Activated T-cell treated with anti-CD3 and anti-CD28 coated beads, Interleukin-2, amount 50 U/mL, for 1 hour (primary cell): ENCODE results near the gene DUSP15.
A peak's percentile ranks its signal among the peaks of the same experiment; 100 is the strongest.

ENCODE experiments used
- DNase-seq: peaks from one replicate; pipeline ENCODE4 v3.0.0-alpha.2; 2020

The DUSP15 gene

DNA sequence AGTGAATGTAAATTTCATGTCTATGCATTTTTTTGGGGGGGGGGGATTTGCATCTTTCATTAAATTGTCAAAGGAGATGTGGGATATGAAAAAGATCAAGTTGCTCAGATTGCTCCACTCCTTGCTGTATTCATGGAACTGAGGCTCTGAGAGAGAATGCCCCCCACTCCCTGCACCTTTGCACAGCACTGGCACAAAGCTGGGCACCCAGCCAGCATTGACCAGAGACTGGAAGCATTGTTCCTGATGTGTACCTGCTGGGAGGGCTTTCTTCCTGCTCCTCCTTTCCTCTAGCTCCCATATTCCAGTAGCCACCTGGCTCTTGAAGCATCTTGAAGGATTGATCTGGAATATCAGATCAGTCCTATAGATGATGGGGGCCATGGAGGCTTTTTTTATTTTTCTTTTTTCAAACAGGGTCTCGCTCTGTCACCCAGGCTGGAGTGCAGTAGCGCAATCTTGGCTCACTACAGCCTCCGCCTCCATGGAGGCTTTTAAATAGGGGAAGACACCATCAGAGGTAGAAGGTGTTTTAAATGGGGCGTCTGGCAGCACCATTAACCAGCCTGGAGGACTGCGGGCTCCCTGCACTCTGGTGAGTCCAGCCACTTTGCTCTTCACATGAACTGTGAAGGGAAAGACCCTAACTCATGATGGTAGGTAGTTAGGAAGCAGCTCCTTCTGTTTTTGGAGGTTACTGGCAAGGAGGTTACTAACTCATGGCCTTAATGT is 10.9 kb downstream of the DUSP15 start:
- DNase-seq: peak; percentile 8

DNA sequence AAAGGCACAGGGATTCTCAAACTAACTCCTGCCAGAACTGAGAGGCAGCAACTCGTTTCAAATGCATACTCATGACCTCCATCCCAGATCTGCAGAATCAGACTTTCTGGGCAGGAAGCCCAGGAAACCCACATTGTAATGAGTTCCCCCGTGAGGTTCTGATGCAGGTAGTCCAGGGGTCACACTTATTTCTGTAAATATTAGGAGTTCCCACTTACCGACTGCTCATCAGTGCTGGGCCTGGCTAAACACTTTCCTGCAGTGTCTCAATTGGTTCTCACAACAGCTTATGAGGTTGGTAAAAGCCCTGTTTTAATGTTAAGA is 11.6 kb downstream of the DUSP15 start:
- peak; percentile 1 for DNase-seq

DNA sequence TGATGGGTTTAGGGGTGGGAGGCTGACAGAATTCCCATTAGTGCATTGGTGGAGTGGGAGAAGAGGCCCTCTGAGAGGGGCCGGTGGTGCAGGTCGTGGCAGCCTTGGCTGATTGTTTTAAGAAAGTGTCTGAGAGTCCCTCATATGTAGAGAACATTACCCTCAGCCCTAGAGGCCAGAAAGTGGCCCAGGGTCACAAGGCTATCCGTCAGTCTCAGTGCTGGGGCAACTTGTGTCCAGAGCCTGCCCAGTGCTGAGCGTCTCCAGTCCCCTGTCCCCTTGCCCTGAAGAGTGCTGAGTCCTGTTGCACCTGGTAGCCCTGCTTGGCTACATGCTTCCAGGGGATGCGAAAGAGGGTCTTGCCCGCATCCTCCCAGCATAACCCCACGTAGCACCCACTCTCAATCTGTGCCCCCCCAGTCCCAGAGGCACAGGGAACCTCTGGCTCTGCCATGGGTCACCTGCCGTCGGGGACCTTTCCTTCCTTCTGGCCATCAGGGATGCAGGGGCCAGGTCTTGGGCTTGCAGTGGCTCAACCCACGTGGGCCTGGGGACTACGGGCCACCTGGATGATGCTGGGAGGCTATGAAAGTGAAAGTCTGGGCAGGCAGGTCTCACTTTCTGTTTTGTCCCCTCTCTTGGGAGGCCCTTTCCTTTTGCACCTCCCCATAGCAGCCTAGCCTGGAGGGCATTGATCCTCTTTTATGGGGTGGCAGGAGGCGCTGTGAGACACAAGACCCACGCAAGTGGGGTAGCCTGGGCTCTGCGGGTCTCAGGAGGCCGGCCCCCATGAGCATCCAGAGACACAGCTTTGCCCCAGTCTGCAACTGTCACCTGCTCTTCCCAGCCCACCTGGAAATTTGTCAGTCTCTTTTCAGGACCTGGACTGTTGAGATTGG is 12.2 kb downstream of the DUSP15 start:
- peak; percentile 12 for DNase-seq

DNA sequence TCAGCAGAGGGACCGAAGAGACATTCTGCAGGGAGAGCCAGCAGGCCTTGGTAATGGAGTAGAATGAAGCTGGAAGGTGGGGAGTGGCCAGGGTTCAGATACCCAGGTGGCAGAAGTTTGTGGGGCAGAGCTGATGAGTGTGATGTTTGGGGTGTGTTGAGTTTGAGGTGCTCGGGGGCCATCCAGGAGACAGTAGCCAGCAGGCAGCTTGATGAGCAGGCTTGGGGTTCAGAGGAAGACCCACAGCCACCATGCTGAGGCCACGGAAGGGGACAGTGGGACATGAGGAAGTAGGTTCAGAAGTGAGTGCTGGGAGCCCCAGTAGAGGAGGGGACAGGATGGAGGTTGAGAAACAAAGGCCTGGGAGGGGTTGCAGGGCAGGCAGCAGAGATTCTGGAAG is 13.8 kb downstream of the DUSP15 start:
- no peak for DNase-seq

DNA sequence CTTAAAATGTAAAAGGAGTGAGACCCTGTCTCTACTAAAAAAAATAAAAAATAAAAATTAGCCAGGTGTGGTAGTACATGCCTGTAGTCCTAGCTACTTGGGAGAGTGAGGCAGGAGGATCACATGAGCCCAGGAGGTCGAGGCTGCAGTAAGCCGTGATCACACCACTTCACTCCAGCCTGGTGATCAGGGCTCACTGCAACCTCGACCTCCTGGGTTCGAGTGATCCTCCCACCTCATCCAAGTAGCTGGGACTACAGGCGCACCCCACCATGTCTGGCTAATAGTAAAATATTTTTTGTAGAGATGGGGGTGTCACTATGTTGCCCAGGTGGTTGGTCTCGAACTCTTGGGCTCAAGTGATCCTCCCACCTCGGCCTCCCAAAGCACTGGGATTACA is 16.8 kb downstream of the DUSP15 start:
- DNase-seq: no peak

DNA sequence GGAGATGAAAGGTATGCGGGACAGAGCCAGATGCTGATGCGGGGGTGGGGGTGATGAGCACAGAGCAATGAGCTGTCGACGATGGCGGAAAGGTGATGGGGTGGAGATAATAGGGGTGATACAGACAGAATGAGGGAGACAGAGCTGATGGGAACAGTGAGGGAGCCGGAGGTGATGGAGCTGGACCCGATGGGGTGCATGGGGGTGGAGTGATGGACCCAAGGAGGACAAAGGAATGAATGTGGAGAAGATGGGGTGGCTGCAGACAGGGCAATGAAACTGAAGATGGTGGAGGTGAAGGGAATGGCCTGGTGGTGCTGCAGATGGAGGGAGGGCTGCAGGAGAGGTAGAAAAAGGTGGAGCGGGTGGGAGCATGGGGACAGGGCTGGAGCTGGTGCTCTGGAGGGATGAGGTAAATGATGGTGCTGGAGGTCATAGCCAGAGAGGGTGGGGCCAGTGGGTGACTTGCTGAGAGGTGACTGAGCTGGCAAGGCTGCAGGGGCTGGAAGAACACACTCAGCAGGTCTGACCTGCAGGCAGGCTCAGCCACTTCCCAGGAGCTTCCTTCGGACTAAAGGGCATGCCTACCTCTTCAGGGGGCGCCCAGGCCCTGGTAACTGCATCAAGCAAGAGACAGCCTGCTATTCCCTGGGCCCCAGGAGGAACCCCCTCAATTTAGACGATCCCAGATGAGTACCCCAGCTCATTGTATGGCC is 18.9 kb downstream of the DUSP15 start:
- DNase-seq: no peak

DNA sequence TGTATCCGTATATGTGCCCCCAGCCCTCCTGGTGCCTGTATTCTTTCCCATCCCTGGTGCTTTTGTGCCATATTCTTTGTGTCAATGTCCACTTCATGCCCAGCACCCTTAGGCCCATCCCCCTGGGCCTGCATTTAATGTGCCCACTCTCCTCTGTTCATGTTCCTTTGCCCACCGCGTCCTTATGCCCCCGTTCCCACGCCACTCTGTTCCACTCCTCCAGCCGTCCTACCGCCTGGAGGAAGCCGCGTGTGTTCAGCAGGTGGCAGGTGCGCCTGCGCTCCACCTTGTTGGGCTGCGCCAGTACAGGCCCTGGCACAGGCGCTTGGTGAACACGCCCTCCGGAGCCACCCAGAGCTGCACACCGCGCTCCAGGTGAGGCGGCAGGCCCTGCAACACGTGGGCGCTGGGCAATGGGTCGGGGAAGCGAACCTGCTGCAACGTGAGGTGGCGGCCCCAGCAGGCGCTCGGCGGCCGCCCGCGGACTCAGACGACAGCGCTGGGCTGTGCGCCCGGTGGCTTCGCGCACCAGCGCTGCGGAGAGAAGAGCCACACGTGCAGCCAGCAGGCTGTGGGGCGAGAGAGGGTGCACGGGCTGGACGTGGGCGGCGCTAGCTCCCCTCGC is 20.9 kb downstream of the DUSP15 start:
- no peak for DNase-seq

DNA sequence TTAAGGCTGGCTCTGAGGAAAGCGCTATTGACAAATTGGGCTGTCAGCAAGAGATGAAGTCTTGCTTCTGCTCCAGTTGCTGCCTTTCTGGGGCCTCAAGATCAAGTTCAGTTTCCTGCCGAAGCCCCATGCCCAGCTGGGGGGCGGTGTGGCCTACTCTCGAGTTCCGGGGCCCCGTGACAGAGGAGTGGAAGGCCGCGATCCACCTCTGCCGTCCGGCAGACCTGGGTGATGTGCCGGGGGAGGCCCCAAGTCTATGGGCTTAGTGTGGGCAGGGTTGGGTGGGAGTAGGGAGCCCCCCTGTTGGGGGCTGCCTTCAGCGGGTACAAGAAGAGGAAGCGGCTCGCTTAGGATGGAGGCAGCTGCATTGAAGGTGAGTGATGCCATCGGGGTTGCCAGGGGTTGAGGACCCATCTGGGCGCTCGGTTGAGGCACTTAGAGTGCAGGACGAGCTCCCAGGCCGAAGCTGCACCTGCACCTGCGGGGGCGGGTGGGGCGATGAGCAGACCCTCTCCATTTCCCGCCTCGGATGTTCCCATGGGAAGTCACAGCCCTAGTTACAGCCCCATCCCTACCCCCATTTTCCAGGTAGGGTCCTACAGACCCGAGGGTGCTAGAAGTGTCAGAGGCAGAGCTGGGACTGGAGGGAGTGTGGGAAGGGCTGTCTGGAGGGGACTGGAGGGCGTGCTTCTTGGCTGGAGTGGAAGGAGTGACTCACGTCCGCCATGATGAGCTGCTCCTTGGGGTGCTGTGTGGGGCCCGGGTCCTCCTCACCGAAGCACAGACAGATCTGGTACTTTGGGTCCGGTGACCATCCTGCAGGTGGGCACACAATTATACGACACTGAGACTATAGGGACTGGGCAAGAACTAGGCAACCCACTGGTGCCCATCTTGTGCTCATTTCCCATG is 22.0 kb downstream of the DUSP15 start:
- DNase-seq: no peak

DNA sequence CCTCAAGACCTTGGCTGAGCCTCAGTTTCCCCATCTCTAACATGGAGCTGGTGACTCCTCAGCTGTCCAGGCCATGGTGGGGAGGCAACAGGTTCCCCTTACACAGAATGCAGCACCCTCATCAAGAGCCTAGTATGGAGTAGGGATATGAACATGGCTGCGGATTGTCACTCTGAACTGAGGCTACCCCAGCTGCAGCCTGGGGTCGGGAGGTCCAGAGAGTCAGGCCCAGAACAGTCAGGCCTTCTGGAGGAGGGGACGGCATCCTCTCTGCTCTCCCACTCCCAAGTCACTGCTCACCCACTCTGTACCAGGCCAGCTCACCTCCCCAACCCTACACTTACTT is 23.6 kb downstream of the DUSP15 start:
- no peak for DNase-seq

DNA sequence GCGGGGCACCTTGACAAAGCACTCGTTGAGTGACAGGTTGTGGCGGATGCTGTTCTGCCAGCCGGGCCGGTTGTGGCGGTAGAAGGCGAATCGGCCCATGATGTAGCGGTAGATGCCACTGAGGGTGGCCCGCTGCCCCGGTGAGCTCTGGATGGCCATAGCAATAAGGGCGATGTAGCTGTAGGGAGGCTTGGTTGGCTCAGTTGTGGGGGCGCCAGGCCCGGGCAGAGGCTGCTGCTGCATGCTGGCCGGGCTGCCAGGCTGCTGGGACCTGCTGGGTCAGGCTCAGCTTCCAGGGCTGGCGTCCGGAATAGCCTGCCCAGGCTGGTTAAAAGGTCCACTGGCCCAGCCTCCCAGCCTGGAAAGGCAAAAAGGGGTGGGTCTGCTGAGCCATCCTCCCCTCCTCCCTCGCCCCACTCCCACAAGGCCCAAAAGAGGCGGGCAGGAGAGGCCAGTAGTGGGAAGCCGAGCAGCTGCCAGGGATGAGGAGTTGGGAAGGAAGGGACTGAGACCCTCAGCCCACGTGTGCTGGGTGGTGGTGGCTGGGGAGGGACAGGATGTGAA is 24.9 kb downstream of the DUSP15 start, which contains the start of gene FOXS1:
Gene FOXS1 (minus strand): TSS at position 305 of the 564 bp plus-strand sequence. CDS start 62 bp downstream, at position 243.
- no peak for DNase-seq

DNA sequence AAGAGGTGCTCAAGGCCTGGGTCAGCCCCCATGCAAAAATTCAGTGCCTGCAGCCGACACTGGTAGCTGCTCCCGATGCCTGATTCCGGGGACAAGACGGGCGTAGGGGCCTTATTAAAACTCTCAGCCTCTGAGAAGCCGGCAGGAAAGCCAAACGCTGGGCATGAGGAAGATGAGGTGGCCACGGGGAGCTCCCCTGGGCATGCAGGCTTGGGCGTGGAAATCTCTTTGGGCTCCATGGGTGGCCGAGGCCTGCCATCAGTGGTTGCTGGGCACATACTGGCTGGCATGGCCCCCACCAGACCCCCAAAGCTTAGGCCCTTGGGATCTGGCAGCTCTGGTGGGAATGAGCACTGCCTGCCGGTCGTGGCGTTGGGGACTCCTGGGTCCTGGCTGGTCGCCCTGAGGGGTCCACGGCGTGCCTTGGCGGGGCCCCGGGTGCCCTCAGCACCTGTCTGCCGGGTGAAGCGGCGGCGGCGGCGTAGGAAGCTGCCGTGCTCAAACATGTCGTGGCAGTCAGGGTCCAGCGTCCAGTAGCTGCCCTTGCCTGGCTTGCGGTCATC is 25.5 kb downstream of the DUSP15 start:
- DNase-seq: no peak

DNA sequence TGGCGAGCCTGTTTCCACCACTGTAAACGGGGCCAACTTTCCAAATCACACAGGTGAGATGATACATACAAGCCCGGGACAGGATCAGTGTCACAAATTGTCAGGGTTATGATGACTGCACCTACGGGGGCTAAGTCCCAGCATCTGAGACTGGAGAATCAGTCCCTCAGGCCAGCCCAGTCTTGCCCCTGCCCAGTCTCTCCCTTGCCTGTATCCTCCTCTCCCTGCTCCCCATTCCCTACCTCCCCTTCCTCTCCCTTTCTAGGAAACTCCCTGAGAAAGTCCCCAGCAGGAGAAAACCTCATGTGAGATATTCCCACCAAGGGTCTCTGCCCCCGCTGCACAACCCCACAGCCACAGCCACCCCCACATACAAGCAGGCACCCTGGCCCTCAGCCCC is 26.4 kb downstream of the DUSP15 start:
- no peak for DNase-seq

DNA sequence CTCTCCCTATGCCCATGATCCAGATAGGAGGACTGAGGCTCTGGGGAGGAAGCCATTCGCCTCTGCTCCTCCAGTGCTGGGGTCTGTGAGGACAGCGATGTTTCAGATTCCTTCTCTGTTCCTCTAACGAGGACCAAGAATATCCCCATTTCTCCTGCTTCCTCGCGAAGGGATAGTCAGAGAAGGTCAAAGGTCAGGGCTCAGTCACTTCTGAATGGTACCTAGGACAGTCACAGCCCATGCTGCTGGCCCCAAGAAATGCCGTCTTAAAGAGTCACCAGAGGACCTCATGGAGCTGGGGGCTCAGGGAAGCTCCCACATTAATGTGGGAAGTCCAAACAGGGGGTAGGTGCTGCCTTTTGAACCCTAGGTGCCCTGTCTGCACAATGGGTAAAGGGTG is 27.0 kb downstream of the DUSP15 start:
- no peak for DNase-seq

DNA sequence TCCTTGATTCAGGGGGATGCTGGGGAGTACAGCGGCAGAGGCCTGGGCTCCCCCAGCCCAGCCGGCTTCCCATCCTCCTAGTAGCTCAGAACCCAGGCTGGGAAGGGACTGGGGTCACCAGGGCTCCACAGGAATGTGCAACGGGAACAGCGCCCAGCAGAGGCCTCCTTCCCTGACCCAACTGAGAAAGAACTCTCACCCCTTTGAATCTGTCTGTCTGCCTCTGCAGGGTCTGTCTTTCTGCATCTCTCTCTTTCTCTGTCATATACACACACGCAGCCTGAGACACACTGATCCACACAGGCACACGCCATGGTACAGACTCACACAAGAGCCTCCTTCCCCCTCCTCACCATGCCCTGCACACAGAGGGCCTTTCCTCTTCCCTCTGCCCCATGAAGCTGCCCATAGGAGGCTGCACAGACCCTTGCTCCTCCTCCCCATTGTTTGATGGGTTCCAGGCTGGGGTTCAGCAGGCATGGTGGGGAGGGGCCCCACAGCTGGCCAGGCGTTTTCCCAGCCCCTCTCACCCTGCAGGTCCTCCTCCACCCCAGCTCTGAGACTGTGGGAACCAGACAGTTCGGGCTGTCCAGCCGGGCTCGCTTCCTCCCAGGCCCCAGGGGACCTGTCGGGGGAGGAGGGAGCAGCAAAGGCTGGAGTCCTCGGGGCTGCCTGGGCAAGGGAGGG is 27.7 kb downstream of the DUSP15 start:
- DNase-seq: no peak

DNA sequence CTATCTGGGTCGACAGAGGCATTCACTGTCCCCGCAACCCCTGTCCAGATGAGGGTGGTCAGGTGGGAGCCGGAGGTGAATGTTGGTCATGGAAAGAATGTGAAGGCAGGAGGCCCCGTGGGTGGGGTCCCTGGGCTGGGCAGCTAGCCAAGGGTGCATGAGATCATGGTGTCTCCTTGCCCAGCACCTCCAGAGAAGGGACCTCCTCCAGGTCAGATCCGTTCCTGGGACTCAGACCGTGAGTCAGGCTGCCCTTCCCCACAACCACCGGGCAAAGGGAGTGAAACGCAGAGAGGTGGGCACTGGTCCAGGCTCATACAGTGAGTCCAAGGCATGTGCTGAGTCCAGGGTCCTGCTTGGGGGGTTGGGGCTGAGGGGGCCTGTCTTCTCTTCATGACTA is 28.4 kb downstream of the DUSP15 start:
- DNase-seq: no peak

DNA sequence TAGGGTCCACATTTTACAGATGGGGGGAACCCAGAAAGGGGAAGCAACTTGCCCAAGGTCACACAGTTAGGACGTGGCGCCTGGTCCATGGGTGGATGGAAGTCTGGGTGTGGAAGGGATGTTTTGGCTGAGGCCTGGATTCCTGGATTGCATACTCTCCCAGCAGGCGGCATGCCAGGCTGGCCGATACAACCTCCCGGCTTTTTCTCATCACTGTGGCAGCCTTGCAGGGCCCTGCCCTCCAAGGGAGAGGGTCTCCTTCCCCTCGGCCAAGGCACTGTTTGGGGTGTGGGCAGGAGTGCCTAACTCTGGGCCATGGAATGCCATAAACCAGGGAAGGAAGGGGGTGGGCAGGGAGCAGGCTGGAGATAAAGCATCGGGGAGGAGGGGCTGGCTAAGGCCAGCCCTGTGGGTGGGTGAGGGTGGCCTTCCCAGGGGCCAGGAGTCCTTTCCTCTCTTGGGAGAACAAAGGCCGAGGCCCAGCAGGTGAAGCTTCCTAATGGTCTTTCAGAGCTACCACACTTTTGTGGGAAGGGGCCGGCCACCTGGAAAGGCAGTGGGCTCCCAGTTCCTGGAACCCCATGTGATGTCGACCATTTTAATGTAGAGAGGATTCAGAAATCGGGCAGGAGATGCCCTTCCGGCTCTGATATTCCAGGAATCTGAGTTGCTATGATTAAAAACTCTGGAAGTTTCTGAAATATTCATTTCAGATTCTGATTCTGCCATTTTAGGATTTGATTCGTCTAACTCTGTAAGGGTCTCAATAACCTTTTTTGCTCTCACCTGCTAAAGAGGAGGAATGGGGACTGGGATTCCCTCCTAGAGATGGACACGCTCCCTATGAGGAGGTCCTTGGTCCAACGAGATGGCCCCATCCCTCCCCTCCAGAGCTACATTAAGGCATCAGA is 29.2 kb downstream of the DUSP15 start:
- no peak for DNase-seq

DNA sequence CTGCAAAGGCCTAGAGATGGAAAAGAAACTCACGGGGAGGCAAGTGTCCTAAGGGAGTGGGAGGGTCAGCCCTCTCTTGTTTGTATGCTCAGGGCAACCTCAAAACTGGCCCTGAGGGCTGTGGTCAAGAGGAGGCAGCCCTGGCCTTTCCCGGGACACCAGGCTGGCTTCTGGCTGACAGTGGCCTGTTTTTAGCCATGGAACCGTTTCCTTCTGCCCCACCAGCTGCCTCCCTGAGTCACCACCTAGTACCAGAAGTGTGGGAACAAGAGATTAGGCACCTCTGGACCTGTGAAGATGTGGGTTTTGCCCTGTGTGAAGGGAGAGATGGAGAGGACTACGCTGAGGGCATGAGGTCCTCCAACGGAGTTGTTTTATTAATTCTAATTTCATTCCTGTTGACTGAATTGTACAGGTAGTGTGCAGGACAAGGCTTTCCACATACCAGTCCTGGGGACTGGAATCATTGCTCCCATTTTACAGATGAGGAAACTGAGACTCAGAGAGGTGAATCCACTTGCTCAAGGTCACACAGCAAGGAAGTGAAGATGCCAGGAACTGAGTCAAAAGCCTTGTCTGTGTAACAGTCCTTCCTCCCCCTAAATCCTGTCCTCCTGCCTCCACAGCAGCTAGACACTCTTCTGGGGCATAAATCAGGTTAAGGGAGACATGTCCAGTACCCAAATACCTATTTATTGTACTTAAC is 30.4 kb downstream of the DUSP15 start:
- no peak for DNase-seq

DNA sequence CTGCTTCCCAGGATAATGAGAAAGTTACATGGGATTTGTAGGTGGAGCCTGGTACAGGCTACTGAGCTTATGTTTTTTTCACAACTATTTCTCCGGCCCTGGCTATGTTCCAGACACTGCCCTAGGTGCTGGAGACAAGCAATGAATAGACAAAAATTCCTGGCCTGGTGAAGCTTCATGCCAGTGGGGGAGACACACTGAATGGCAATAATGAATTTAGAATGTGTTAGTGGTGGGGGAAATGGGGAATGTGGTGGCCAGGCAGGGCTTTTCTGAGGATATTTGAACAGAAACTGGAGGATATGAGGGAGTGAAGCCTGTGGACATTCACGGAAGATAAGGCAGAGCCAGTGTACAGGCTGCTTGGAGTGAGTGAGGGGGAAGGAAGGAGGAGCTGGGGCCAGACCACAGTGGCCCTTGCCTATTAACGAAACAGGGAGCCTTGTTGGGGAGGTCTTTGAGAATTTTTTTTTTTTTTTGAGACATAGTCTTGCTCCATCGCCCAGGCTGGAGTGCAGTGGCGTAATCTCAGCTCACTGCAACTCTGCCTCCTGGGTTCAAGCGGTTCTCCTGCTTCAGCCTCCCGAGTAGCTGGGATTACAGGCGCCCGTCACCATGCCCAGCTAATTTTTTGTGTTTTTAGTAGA is 31.6 kb downstream of the DUSP15 start:
- DNase-seq: no peak
